GM12874 (cell line): ENCODE results near the gene ABCC5.

Experiments
- CTCF ChIP-seq: IDR thresholded peaks from 2 replicates; pipeline ENCODE4 v1.5.1; 2011; ENCODE audit warnings: low read depth, mild to moderate bottlenecking, control low read depth, low read length, moderate library complexity; ENCODE audit not compliant: insufficient read depth

Gene ABCC5

GRCh38 chr3:183975981-183976662 lies 41.6 kb downstream of the ABCC5 start:
- no peak for TF ChIP-seq CTCF

DNA sequence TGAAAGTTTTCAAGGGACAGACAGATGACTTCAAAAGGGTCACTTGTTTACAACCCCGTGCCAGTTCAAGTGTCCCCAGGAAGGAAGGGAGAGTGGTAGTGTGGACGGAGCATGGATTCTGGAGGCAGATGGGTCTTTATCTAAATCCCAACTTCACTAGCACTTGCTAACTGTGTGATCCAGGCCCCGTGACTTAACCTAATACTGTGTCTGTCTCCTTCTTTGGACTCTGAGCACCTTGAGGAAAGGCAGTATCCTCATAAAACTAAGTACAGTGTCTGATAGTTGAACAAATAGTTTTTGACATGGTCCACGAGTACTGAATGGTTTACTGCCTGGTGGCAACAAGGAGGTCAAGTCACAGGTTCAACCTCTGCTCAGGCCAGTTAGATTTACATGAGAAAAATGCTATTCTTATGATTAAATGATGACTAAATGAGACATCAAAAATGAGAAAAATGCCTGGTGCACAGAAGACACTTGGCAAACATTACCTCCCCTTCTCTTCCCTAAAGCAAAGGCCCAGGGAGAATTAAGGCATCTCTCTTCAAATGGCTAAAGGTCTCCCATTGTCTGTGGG lies 48.9 kb downstream of the ABCC5 start:
- no peak for TF ChIP-seq CTCF

- no peak for TF ChIP-seq CTCF
Observed at GRCh38 chr3:183967693-183968092, 50.0 kb downstream of the ABCC5 start.

GRCh38 chr3:183966361-183966791 lies 51.3 kb downstream of the ABCC5 start:
- TF ChIP-seq CTCF: no peak

DNA sequence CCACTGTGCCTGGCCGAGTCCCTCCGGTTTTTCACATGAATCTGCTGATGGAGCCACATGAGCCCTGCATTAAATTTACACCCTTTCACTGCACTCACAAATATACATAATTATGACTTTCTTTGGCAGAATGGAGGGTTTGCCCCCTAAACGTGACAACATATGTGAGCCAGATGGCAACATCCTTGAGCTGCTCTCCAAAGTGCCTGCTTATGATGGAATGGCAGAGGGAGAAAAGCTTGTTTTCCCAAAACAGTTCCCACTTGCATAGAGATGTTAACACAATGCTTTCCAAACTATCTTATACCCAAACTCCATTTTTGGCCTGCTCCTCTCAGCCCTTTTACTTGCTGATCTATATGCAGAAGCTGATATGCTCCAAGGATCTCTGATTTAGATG lies 54.9 kb downstream of the ABCC5 start:
- TF ChIP-seq CTCF: no peak

GRCh38 chr3:183959214-183959613 lies 58.5 kb downstream of the ABCC5 start:
- TF ChIP-seq CTCF: no peak

- no peak for TF ChIP-seq CTCF
Observed at GRCh38 chr3:183958775-183959174, 58.9 kb downstream of the ABCC5 start.
